Choroid plexus epithelial cell (primary cell): ENCODE results near the gene SCML1.

Experiments
- DNase-seq: peaks from one replicate; pipeline ENCODE4 v3.0.0-alpha.2; 2010; ENCODE audit warnings: low read depth
- H3K4me3 ChIP-seq: 2 replicates; pipeline ENCODE4 v1.5.1; 2011; ENCODE audit warnings: low read depth, mild to moderate bottlenecking, control low read depth, low read length, moderate library complexity
- CTCF ChIP-seq: conservative IDR thresholded peaks from 2 replicates; pipeline ENCODE4 v1.5.1; 2011; ENCODE audit warnings: low read depth, mild to moderate bottlenecking, control low read depth, inconsistent platforms, low read length, moderate library complexity

SCML1 gene

GRCh38 chrX:17747692-17748091 lies 10.4 kb downstream of the SCML1 start:
- DNase-seq, result no peak
- no peak overlapping the region for H3K4me3 ChIP-seq

GRCh38 chrX:17748684-17749083 lies 11.4 kb downstream of the SCML1 start:
- no peak overlapping the region for H3K4me3 ChIP-seq
- no peak for DNase-seq
- no peak for TF ChIP-seq CTCF

More at GRCh38 chrX:17747692-17748091, 10.4 kb downstream of the SCML1 start:
- no peak for TF ChIP-seq CTCF

- no peak for TF ChIP-seq CTCF
- no peak overlapping the region for H3K4me3 ChIP-seq
- peak; percentile 17 for DNase-seq
Measured at GRCh38 chrX:17750436-17750835, 13.1 kb downstream of the SCML1 start.

GRCh38 chrX:17758382-17758781 lies 21.1 kb downstream of the SCML1 start:
- no peak for DNase-seq
- no peak overlapping the region for H3K4me3 ChIP-seq
- TF ChIP-seq CTCF, result no peak

- DNase-seq, result no peak
- no peak overlapping the region for H3K4me3 ChIP-seq
- TF ChIP-seq CTCF, result no peak
Measured at GRCh38 chrX:17759990-17760389, 22.7 kb downstream of the SCML1 start.

GRCh38 chrX:17767734-17768133 lies 30.4 kb downstream of the SCML1 start:
- no peak for TF ChIP-seq CTCF
- no peak overlapping the region for H3K4me3 ChIP-seq
- no peak for DNase-seq

GRCh38 chrX:17768997-17769396 lies 31.7 kb downstream of the SCML1 start:
- no peak for DNase-seq
- no peak overlapping the region for H3K4me3 ChIP-seq
- TF ChIP-seq CTCF, result no peak
